ENCODE measurements around the gene CXorf58. TPM values are rescaled to one million over a fixed set of nuclear protein-coding genes. Genes with fewer than 3 reads are reported as not detected.

The CXorf58 gene
- total RNA-seq, 1 experiment from 2014 or later: not detected

DNA sequence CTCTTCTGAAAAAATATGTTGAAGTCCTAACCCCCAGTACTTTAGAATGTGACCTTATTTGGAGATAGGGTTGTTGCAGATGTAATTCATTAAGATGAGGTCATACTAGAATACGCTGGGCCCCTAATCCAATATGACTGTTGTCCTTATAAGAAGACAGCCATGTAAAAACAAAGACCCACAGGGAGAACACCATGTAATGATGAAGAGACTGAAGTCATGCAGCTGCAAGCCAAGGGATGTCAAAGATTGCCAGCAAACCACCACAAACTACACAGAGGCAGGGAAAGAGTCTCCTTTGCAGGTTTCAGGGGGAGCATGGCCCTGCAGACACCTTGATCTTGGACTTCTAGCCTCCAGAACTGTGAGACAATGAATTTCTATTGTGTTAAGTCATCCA is 37.4 kb downstream of the CXorf58 start:
- H3K27ac Mint-ChIP-seq (ENCODE audit: unreplicated experiment): no peak overlapping the region
- BruUV-seq (replicated peaks): no TSS peak

GRCh38 chrX:23952391-23952790 is 44.6 kb downstream of the CXorf58 start:
- no peak for TF ChIP-seq CTCF (IDR thresholded peaks at IDR 0.05; ENCODE audit: unreplicated experiment)
- Mint-ChIP-seq H3K9me3 (ENCODE audit: low read depth, unreplicated experiment) (no peaks in the 10 kb centered on the region), H3K4me1 (ENCODE audit: low read depth, unreplicated experiment) (peaks cover 11% of the 10 kb centered on the region), H3K27me3 (ENCODE audit: unreplicated experiment) (no peaks in the 10 kb centered on the region), H3K36me3 (ENCODE audit: insufficient read depth, unreplicated experiment) (no peaks in the 10 kb centered on the region), H3K4me3 (ENCODE audit: low read depth, unreplicated experiment) (no peak overlapping the region), H3K27ac (ENCODE audit: unreplicated experiment) (peak overlapping the region; percentile 77)
- CTCF ChIA-PET: interaction anchor here (0.5 kb wide), 1 partner anchor 73 kb away, joined by 3 read pairs; no protein-coding TSS in a partner anchor
- no peak for DNase-seq
- BruUV-seq (replicated peaks): TSS peak; percentile 41
- intact Hi-C loops (cut with micrococcal nuclease; ENCODE audit: unreplicated experiment): no loop called here

More for the DNA sequence above, 37.4 kb downstream of the CXorf58 start:
- Mint-ChIP-seq H3K27me3 (ENCODE audit: unreplicated experiment) (peaks cover 12% of the 10 kb centered on the region), H3K4me3 (ENCODE audit: low read depth, unreplicated experiment) (no peak overlapping the region), H3K9me3 (ENCODE audit: low read depth, unreplicated experiment) (no peaks in the 10 kb centered on the region), H3K4me1 (ENCODE audit: low read depth, unreplicated experiment) (no peaks in the 10 kb centered on the region), H3K36me3 (ENCODE audit: insufficient read depth, unreplicated experiment) (no peaks in the 10 kb centered on the region)
- CTCF ChIA-PET: interaction anchor here (0.6 kb wide), 1 partner anchor 269 kb away, joined by 4 read pairs; no protein-coding TSS in a partner anchor
- no peak for DNase-seq
- intact Hi-C loops (cut with micrococcal nuclease; ENCODE audit: unreplicated experiment): no loop called here
- TF ChIP-seq CTCF (IDR thresholded peaks at IDR 0.05; ENCODE audit: unreplicated experiment): no peak

DNA sequence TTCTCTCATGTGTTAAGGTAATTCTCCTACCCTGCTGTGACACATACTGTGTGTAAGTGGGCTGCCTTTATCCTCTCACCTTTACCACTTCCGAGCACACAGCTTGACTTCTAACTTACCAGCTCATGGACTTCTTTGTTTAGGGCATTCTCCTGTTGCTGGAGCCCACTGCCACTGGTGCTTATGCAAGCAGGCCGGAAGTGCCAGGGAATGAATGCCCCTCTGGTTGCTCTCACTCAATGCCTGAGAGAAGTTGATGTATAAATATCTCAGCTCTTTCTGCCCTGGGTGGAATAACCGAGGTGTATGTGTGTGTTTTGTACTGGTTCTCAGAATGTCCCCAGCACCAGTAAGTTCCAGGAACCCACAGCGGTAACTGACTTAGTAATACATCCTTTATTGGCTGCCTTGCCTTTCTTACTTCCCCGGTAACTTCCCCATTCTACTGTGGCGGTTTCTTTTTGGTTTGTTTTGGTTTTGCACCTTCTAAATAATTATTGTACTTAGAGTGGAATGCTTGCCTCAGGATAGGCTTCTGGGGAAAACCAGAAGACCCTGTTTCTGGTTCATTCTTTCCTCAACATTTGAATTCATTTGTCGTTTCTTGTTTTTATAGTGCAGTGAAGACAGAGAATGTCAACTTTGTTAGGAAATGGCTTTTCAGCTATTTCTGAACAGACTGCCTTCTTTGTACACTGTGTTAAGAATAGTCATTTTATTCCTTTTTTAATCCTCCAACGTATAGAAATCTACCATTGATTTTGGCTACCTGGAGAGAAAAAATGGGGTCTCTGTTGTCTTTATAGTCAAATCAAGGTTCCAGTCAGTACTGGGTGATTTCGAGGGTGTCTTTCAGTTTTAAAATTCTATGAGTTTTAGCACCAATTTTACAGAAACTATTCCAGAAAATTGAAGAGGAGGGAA is 45.4 kb downstream of the CXorf58 start:
- peak; percentile 1 for DNase-seq
- Mint-ChIP-seq H3K9me3 (ENCODE audit: low read depth, unreplicated experiment) (no peaks in the 10 kb centered on the region), H3K27ac (ENCODE audit: unreplicated experiment) (peak overlapping the region; percentile 77), H3K27me3 (ENCODE audit: unreplicated experiment) (no peaks in the 10 kb centered on the region), H3K36me3 (ENCODE audit: insufficient read depth, unreplicated experiment) (no peaks in the 10 kb centered on the region), H3K4me1 (ENCODE audit: low read depth, unreplicated experiment) (peaks cover 11% of the 10 kb centered on the region), H3K4me3 (ENCODE audit: low read depth, unreplicated experiment) (peak overlapping the region; percentile 45)
- TF ChIP-seq CTCF (IDR thresholded peaks at IDR 0.05; ENCODE audit: unreplicated experiment): no peak
- intact Hi-C loops (cut with micrococcal nuclease; ENCODE audit: unreplicated experiment): no loop called here
- no TSS peak for BruUV-seq (replicated peaks)
- CTCF ChIA-PET: interaction anchor here (0.5 kb wide), 1 partner anchor 73 kb away, joined by 3 read pairs; no protein-coding TSS in a partner anchor

GRCh38 chrX:23953908-23954269 is 46.1 kb downstream of the CXorf58 start:
- H3K27me3 Mint-ChIP-seq (ENCODE audit: unreplicated experiment): no peaks in the 10 kb centered on the region
- H3K4me3 Mint-ChIP-seq (ENCODE audit: low read depth, unreplicated experiment): no peak overlapping the region
- H3K9me3 Mint-ChIP-seq (ENCODE audit: low read depth, unreplicated experiment): no peaks in the 10 kb centered on the region
- H3K4me1 Mint-ChIP-seq (ENCODE audit: low read depth, unreplicated experiment): peaks cover 11% of the 10 kb centered on the region
- no TSS peak for BruUV-seq (replicated peaks)
- intact Hi-C loops (cut with micrococcal nuclease; ENCODE audit: unreplicated experiment): no loop called here
- H3K36me3 Mint-ChIP-seq (ENCODE audit: insufficient read depth, unreplicated experiment): no peaks in the 10 kb centered on the region
- DNase-seq: no peak
- CTCF ChIA-PET: no interaction called here
- no peak for TF ChIP-seq CTCF (IDR thresholded peaks at IDR 0.05; ENCODE audit: unreplicated experiment)
- peak overlapping the region; percentile 77 for H3K27ac Mint-ChIP-seq (ENCODE audit: unreplicated experiment)
